ENCODE measurements around the gene MED13L.

MED13L gene

DNA sequence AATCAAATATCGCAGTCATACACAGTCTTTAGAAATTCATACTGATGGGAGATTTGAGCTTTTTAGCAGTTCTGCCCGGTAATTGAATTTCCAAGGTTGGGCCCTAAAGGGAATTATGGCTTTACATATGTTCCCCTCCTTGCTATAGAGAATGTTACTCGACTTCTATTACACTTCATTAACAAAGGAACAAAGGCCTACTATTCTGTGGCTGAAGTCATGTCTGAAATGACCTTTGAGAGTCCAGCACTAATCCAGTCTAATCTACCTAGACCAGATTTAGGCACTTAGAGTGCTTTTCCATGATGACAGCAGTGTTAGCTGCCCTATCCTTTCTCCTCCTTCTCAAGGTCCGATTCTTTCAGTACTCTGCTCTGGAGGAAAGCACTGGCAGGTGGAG lies 305.3 kb downstream of the MED13L start:
- Histone ChIP-seq H3K36me3 (peaks cover 96% of the 10 kb centered on the region), H3K27me3 (no peaks in the 10 kb centered on the region), H3K9me3 (no peaks in the 10 kb centered on the region), H3K4me1 (ENCODE audit: control insufficient read depth in 1 of 2, insufficient read depth in 1 of 2, low read depth in 1 of 2, low read length in 1 of 2) (no peaks in the 10 kb centered on the region), H3K4me3 (ENCODE audit: low read depth in 1 of 2, low read length in 1 of 2) (no peak overlapping the region), H3K27ac (no peak overlapping the region)
- no peak for TF ChIP-seq CTCF (IDR thresholded peaks at IDR 0.05)

- H3K9me3 ChIP-seq, result no peaks in the 10 kb centered on the region
- H3K36me3 ChIP-seq, result peaks cover 99% of the 10 kb centered on the region
- H3K27ac ChIP-seq, result no peak overlapping the region
- H3K4me1 ChIP-seq (ENCODE audit: control insufficient read depth in 1 of 2, insufficient read depth in 1 of 2, low read depth in 1 of 2, low read length in 1 of 2), result no peaks in the 10 kb centered on the region
- no peaks in the 10 kb centered on the region for H3K27me3 ChIP-seq
- TF ChIP-seq CTCF (IDR thresholded peaks at IDR 0.05), result no peak
- H3K4me3 ChIP-seq (ENCODE audit: low read depth in 1 of 2, low read length in 1 of 2), result no peak overlapping the region
These were observed 309.3 kb downstream of the MED13L start for GRCh38 chr12:115968211-115968610.

DNA sequence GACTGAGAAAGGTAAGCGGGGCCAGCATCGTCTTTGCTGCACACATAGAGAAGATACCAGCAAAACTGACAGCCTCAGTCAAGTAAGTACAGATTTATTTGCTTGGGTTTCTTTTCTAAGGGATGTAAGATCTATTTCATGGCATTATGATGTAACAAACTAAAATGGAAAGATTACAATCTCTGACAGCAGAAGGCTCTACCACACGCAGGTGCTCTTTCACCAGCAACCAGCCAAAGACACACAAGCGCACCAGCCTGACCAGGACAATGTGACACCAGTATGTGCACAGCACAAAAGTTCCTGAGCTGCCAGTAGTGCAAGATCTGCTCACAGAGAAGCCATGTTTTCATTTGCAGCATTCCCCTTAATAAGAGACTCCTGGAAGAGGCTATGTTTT lies 311.1 kb downstream of the MED13L start:
- TF ChIP-seq CTCF (IDR thresholded peaks at IDR 0.05), result no peak
- Histone ChIP-seq H3K27me3 (no peaks in the 10 kb centered on the region), H3K4me3 (ENCODE audit: low read depth in 1 of 2, low read length in 1 of 2) (no peak overlapping the region), H3K4me1 (ENCODE audit: control insufficient read depth in 1 of 2, insufficient read depth in 1 of 2, low read depth in 1 of 2, low read length in 1 of 2) (no peaks in the 10 kb centered on the region), H3K27ac (no peak overlapping the region), H3K9me3 (no peaks in the 10 kb centered on the region), H3K36me3 (peaks cover 99% of the 10 kb centered on the region)

- no peaks in the 10 kb centered on the region for H3K27me3 ChIP-seq
- no peaks in the 10 kb centered on the region for H3K9me3 ChIP-seq
- H3K4me1 ChIP-seq (ENCODE audit: control insufficient read depth in 1 of 2, insufficient read depth in 1 of 2, low read depth in 1 of 2, low read length in 1 of 2), result no peaks in the 10 kb centered on the region
- H3K4me3 ChIP-seq (ENCODE audit: low read depth in 1 of 2, low read length in 1 of 2), result no peak overlapping the region
- no peak overlapping the region for H3K27ac ChIP-seq
- H3K36me3 ChIP-seq, result peaks cover 99% of the 10 kb centered on the region
- no peak for TF ChIP-seq CTCF (IDR thresholded peaks at IDR 0.05)
These were observed 312.9 kb downstream of the MED13L start for GRCh38 chr12:115964626-115965025.

GRCh38 chr12:115964214-115964613 lies 313.3 kb downstream of the MED13L start:
- H3K27me3 ChIP-seq, result no peaks in the 10 kb centered on the region
- peaks cover 98% of the 10 kb centered on the region for H3K36me3 ChIP-seq
- H3K9me3 ChIP-seq, result no peaks in the 10 kb centered on the region
- no peak overlapping the region for H3K27ac ChIP-seq
- no peak for TF ChIP-seq CTCF (IDR thresholded peaks at IDR 0.05)
- H3K4me1 ChIP-seq (ENCODE audit: control insufficient read depth in 1 of 2, insufficient read depth in 1 of 2, low read depth in 1 of 2, low read length in 1 of 2), result no peaks in the 10 kb centered on the region
- H3K4me3 ChIP-seq (ENCODE audit: low read depth in 1 of 2, low read length in 1 of 2), result no peak overlapping the region

GRCh38 chr12:115962216-115962615 lies 315.3 kb downstream of the MED13L start:
- no peak for TF ChIP-seq CTCF (IDR thresholded peaks at IDR 0.05)
- Histone ChIP-seq H3K36me3 (peaks cover 91% of the 10 kb centered on the region), H3K4me1 (ENCODE audit: control insufficient read depth in 1 of 2, insufficient read depth in 1 of 2, low read depth in 1 of 2, low read length in 1 of 2) (no peaks in the 10 kb centered on the region), H3K27me3 (no peaks in the 10 kb centered on the region), H3K4me3 (ENCODE audit: low read depth in 1 of 2, low read length in 1 of 2) (no peak overlapping the region), H3K27ac (no peak overlapping the region), H3K9me3 (no peaks in the 10 kb centered on the region)
